Astrocyte (in vitro differentiated cells and primary cell): ENCODE data around the gene MRPS2. TPM values are rescaled to one million over a fixed set of nuclear protein-coding genes. Genes with fewer than 3 reads are reported as not detected.
"Not testable (repeated sequence)": the region's sequence is repeated elsewhere in the genome, so short reads cannot be mapped to it uniquely, and the experiment has no call there.

ENCODE experiments used
- DNase-seq: peaks from one replicate; pipeline ENCODE4 v3.0.0-alpha.2; 2010; ENCODE audit warnings: low read depth
- FAIRE-seq: peaks from 2 replicates; lab custom pipeline; 2011; peaks lifted over from hg19 to GRCh38; lab: Jason Lieb, UNC
- H2AFZ ChIP-seq: 2 replicates; pipeline ENCODE4 v1.6.0; 2012; ENCODE audit warnings: low read depth, low read length, inconsistent platforms
- H3K27ac ChIP-seq: 2 replicates; pipeline ENCODE4 v1.5.1; 2011; ENCODE audit warnings: low read depth, low read length, inconsistent platforms
- H3K27me3 ChIP-seq: 2 replicates; pipeline ENCODE4 v1.6.0; 2011; ENCODE audit warnings: low read length, inconsistent platforms; ENCODE audit not compliant: insufficient read depth
- H3K36me3 ChIP-seq: 2 replicates; pipeline ENCODE4 v1.5.1; 2011; ENCODE audit warnings: low read length, inconsistent platforms; ENCODE audit not compliant: insufficient read depth
- H3K4me1 ChIP-seq: 2 replicates; pipeline ENCODE4 v1.5.1; 2011; ENCODE audit warnings: low read length, inconsistent platforms; ENCODE audit not compliant: insufficient read depth
- H3K4me2 ChIP-seq: 2 replicates; pipeline ENCODE4 v1.6.0; 2012; ENCODE audit warnings: low read length, inconsistent platforms
- H3K4me3 ChIP-seq: 2 replicates; pipeline ENCODE4 v1.5.1; 2011; ENCODE audit warnings: low read depth, mild to moderate bottlenecking, low read length, inconsistent platforms; ENCODE audit not compliant: insufficient read depth
- H3K79me2 ChIP-seq: 2 replicates; pipeline ENCODE4 v1.6.0; 2012; ENCODE audit warnings: mild to moderate bottlenecking, low read length, inconsistent platforms; ENCODE audit not compliant: insufficient read depth
- H3K9ac ChIP-seq: 2 replicates; pipeline ENCODE4 v1.6.0; 2012; ENCODE audit warnings: mild to moderate bottlenecking, low read length, inconsistent platforms
- H3K9me3 ChIP-seq: 2 replicates; pipeline ENCODE4 v1.5.1; 2012; ENCODE audit warnings: low read depth, mild to moderate bottlenecking, low read length, inconsistent platforms; ENCODE audit not compliant: insufficient read depth
- H4K20me1 ChIP-seq: 2 replicates; pipeline ENCODE4 v1.6.0; 2012; ENCODE audit warnings: low read length, inconsistent platforms; ENCODE audit not compliant: insufficient read depth
- H3K27ac Mint-ChIP-seq: one replicate; pipeline ENCODE4 v1.8.0; 2021; ENCODE audit warnings: mild to moderate bottlenecking, mixed read lengths; ENCODE audit not compliant: unreplicated experiment
- H3K27me3 Mint-ChIP-seq: one replicate; pipeline ENCODE4 v1.8.0; 2021; ENCODE audit warnings: low read depth, mixed read lengths; ENCODE audit not compliant: unreplicated experiment
- H3K36me3 Mint-ChIP-seq: one replicate; pipeline ENCODE4 v1.8.0; 2021; ENCODE audit warnings: low read depth, mixed read lengths; ENCODE audit not compliant: unreplicated experiment
- H3K4me1 Mint-ChIP-seq: one replicate; pipeline ENCODE4 v1.8.0; 2021; ENCODE audit warnings: low read depth, mixed read lengths; ENCODE audit not compliant: unreplicated experiment
- H3K4me3 Mint-ChIP-seq: one replicate; pipeline ENCODE4 v1.8.0; 2021; ENCODE audit warnings: mild to moderate bottlenecking, moderate library complexity, mixed read lengths; ENCODE audit not compliant: unreplicated experiment
- H3K9me3 Mint-ChIP-seq: one replicate; pipeline ENCODE4 v1.8.0; 2021; ENCODE audit warnings: mild to moderate bottlenecking, mixed read lengths; ENCODE audit not compliant: unreplicated experiment
- CTCF ChIP-seq: IDR thresholded peaks from 2 replicates; pipeline ENCODE4 v1.5.1; 2011; ENCODE audit warnings: low read depth, mild to moderate bottlenecking, inconsistent platforms, low read length, moderate library complexity; ENCODE audit not compliant: insufficient read depth
- EZH2 ChIP-seq: IDR thresholded peaks from 2 replicates; pipeline ENCODE4 v1.6.1; 2012; ENCODE audit warnings: mild to moderate bottlenecking, low read length, inconsistent platforms; ENCODE audit not compliant: insufficient read depth
- total RNA-seq: library from RNA; stranded (reverse); gene quantifications from 2 replicates; pipeline ENCODE4 v1.2.1, GENCODE V29; 2021

Gene MRPS2
- total RNA-seq, 1 donor from 2014 or later: 38.6 TPM

GRCh38 chr9:135526089-135526729 is 25.7 kb downstream of the MRPS2 start:
- Histone ChIP-seq H3K9me3 (no peaks in the 10 kb centered on the region), H3K9ac (no peak overlapping the region), H3K4me2 (no peak overlapping the region), H2AFZ (no peak overlapping the region), H3K27me3 (no peaks in the 10 kb centered on the region), H4K20me1 (no peaks in the 10 kb centered on the region), H3K4me3 (no peak overlapping the region), H3K27ac (no peak overlapping the region), H3K36me3 (no peaks in the 10 kb centered on the region), H3K79me2 (no peaks in the 10 kb centered on the region), H3K4me1 (no peaks in the 10 kb centered on the region)
- no peak for FAIRE-seq
- peaks cover 7% of the 10 kb centered on the region for H3K4me1 Mint-ChIP-seq
- no peak overlapping the region for H3K27ac Mint-ChIP-seq
- TF ChIP-seq EZH2: no peak
- DNase-seq: no peak
- H3K36me3 Mint-ChIP-seq: peaks cover 2% of the 10 kb centered on the region
- H3K27me3 Mint-ChIP-seq: no peaks in the 10 kb centered on the region
- no peaks in the 10 kb centered on the region for H3K9me3 Mint-ChIP-seq
- H3K4me3 Mint-ChIP-seq: no peak overlapping the region

- no peak for TF ChIP-seq CTCF
- no peak for TF ChIP-seq EZH2
- Histone ChIP-seq H3K4me2 (no peak overlapping the region), H3K9ac (no peak overlapping the region), H3K27ac (no peak overlapping the region), H3K27me3 (no peaks in the 10 kb centered on the region), H4K20me1 (no peaks in the 10 kb centered on the region), H3K4me1 (no peaks in the 10 kb centered on the region), H3K9me3 (no peaks in the 10 kb centered on the region), H3K79me2 (no peaks in the 10 kb centered on the region), H3K4me3 (no peak overlapping the region), H3K36me3 (no peaks in the 10 kb centered on the region), H2AFZ (no peak overlapping the region)
- Mint-ChIP-seq H3K9me3 (peaks cover 3% of the 10 kb centered on the region), H3K4me1 (peaks cover 7% of the 10 kb centered on the region), H3K27ac (no peak overlapping the region), H3K27me3 (no peaks in the 10 kb centered on the region), H3K4me3 (no peak overlapping the region), H3K36me3 (peaks cover 2% of the 10 kb centered on the region)
- no peak for DNase-seq
- no peak for FAIRE-seq
Measured at GRCh38 chr9:135526730-135527571, 26.5 kb downstream of the MRPS2 start.

- H3K9ac ChIP-seq, H3K27ac Mint-ChIP-seq, H3K9me3 Mint-ChIP-seq, DNase-seq, H3K79me2 ChIP-seq, H3K27me3 ChIP-seq, H3K4me2 ChIP-seq, FAIRE-seq, H3K36me3 Mint-ChIP-seq, H3K27ac ChIP-seq, H3K4me3 ChIP-seq, H3K4me1 ChIP-seq, H3K4me3 Mint-ChIP-seq, H2AFZ ChIP-seq, H3K4me1 Mint-ChIP-seq, H3K36me3 ChIP-seq, H4K20me1 ChIP-seq, H3K9me3 ChIP-seq, H3K27me3 Mint-ChIP-seq: not testable (repeated sequence)
Measured at GRCh38 chr9:135528842-135529435, 28.5 kb downstream of the MRPS2 start.
